Measurements from ENCODE around the gene GRM8. TPM values are rescaled to one million over a fixed set of nuclear protein-coding genes. Genes with fewer than 3 reads are reported as not detected.

The GRM8 gene
- total RNA-seq, 4 donors from 2014 or later = 1.0 to 5.0 TPM; not detected in 2

DNA sequence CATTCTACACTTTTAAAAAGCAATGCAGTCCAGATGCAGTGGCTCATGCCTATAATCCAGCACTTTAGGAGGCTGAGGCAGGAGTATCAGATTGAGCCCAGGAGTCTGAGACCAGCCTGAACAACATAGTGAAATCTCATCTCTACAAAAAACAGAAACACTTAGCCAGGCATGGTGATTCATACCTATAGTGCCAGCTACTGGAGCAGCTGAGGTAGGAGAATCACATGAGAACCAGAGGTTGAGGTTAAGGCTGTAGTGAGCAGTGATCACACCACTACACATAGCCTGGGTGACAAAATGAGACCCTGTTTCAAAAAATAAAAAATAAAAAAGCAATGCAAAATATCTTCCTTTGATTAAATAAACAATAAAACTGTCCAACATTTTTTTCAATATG, 205.2 kb downstream of the GRM8 start:
- Histone ChIP-seq H3K36me3 (no peaks in the 10 kb centered on the region), H3K4me3 (no peak overlapping the region), H3K27me3 (no peaks in the 10 kb centered on the region), H3K27ac (no peak overlapping the region), H3K4me1 (no peaks in the 10 kb centered on the region), H3K9me3 (no peaks in the 10 kb centered on the region)
- DNase-seq = no peak
- TF ChIP-seq, protein P1, sequence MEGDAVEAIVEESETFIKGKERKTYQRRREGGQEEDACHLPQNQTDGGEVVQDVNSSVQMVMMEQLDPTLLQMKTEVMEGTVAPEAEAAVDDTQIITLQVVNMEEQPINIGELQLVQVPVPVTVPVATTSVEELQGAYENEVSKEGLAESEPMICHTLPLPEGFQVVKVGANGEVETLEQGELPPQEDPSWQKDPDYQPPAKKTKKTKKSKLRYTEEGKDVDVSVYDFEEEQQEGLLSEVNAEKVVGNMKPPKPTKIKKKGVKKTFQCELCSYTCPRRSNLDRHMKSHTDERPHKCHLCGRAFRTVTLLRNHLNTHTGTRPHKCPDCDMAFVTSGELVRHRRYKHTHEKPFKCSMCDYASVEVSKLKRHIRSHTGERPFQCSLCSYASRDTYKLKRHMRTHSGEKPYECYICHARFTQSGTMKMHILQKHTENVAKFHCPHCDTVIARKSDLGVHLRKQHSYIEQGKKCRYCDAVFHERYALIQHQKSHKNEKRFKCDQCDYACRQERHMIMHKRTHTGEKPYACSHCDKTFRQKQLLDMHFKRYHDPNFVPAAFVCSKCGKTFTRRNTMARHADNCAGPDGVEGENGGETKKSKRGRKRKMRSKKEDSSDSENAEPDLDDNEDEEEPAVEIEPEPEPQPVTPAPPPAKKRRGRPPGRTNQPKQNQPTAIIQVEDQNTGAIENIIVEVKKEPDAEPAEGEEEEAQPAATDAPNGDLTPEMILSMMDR (IDR thresholded peaks at IDR 0.05) = no peak
- no peak for TF ChIP-seq POLR2A (IDR thresholded peaks at IDR 0.05)

DNA sequence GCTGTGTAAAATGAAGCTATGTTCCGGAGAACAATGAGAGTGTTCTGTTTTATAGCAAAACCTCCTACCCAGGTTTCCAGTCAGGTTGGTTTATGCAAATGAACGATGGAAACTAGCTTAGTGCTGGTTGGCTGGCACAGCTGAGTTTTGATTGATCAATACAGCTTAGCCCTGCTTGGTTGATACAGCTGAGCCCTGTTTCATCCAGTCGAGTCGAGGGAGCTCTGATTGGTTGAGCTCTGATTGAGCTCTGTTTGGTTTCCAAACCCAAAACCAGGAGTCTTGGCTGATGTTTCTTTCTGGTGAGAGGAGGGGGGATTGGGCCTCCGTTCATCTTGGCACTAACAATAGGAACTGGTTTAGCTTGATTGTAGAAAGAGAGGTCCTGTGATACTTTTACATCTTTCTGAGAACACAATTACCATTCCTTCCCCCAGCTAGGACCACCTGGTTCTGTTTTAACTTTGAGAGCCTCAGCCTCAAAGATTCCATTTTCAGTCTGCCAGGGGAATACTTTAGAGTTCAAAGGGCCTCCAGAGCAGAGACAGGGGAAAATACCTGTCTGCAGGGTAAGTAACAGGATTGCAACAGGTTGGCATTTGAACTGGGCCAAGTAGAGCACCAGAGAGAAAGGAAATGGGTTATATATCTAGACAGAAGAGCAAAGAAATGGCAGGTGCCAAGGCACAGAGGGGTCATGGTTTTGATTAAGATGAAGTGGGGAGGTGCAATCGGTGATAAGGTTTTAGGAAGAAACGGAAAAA, 210.9 kb downstream of the GRM8 start:
- no peaks in the 10 kb centered on the region for H3K4me1 ChIP-seq
- no peak for DNase-seq
- TF ChIP-seq, protein P1 (IDR thresholded peaks at IDR 0.05) = no peak
- TF ChIP-seq POLR2A (IDR thresholded peaks at IDR 0.05) = no peak
- H3K27ac ChIP-seq = no peak overlapping the region
- no peaks in the 10 kb centered on the region for H3K9me3 ChIP-seq
- no peaks in the 10 kb centered on the region for H3K27me3 ChIP-seq
- no peaks in the 10 kb centered on the region for H3K36me3 ChIP-seq
- H3K4me3 ChIP-seq = no peak overlapping the region

DNA sequence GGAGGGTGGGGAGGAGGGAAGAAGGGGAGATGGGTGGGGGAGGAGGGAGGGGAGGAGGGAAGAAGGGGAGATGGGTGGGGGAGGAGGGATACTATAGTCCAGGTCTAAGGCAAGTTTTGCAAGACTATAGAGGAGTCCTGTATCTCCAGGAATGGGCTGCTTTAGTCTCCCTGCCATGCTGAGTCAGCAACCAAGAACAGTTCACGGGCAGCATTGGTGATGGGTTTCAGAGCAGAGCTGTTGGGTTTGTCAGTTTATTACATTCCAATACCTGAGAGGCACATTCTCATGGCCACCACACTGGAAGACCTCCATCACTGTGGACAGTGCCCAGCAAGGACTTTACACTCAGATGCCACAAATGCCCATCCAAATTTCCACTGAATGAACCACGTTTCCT, 212.7 kb downstream of the GRM8 start:
- Histone ChIP-seq H3K27me3 (no peaks in the 10 kb centered on the region), H3K4me3 (no peak overlapping the region), H3K9me3 (no peaks in the 10 kb centered on the region), H3K27ac (no peak overlapping the region), H3K36me3 (no peaks in the 10 kb centered on the region), H3K4me1 (no peaks in the 10 kb centered on the region)
- no peak for DNase-seq
- TF ChIP-seq, protein P1 (IDR thresholded peaks at IDR 0.05) = no peak
- no peak for TF ChIP-seq POLR2A (IDR thresholded peaks at IDR 0.05)

DNA sequence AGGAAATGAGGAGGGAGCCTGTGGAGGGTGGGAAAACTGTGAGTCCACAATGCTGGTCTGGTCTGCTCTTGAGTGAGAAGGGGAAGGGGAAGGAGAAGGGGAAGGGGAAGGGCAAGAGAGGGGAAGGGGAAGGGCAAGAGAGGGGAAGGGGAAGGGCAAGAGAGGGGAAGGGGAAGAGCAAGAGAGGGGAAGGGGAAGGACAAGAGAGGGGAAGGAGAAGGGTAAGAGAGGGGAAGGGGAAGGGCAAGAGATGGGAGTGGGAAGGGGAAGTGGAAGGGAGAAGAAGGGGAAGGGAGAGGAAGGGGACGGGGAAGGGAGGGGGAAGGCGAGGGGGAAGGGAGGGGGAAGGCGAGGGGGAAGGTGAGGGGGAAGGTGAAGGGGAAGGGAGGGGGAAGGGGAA, 213.2 kb downstream of the GRM8 start:
- Histone ChIP-seq H3K4me3 (no peak overlapping the region), H3K9me3 (no peaks in the 10 kb centered on the region), H3K36me3 (no peaks in the 10 kb centered on the region), H3K4me1 (no peaks in the 10 kb centered on the region), H3K27ac (no peak overlapping the region), H3K27me3 (no peaks in the 10 kb centered on the region)
- DNase-seq = no peak
- TF ChIP-seq POLR2A (IDR thresholded peaks at IDR 0.05) = no peak

DNA sequence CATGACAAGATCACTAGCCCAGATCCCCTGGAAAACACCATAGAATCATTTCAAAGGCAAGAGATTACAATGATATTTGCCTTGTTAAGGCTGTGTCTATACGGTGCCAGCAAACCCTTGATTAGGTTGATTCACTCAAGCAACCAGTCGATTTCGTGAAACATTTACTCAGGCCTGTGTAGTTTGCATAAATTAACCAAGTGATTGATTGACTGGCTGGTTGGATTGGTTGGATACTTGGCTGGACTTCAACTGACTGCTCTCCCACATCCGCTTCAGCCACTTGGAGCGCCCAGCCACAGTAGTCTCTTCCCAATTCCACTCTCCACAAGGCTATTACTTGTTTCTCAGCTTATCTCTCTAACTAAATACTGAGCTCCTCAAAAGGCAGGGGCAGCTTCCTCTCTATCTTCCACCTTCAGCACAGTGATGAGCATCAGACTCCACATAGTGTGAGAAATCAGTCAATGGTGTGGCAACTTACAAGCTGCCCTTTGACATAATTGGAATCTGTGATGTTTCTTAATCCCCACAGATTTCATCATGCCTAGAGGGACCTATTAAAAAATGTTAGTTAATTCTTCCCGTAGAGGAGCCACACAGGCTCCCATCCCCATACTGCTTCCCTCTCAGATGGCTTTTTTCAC, 217.4 kb downstream of the GRM8 start:
- Histone ChIP-seq H3K4me3 (no peak overlapping the region), H3K27me3 (no peaks in the 10 kb centered on the region), H3K36me3 (no peaks in the 10 kb centered on the region), H3K9me3 (no peaks in the 10 kb centered on the region), H3K4me1 (no peaks in the 10 kb centered on the region), H3K27ac (no peak overlapping the region)
- DNase-seq = no peak
- TF ChIP-seq, protein P1 (IDR thresholded peaks at IDR 0.05) = no peak
- no peak for TF ChIP-seq POLR2A (IDR thresholded peaks at IDR 0.05)

DNA sequence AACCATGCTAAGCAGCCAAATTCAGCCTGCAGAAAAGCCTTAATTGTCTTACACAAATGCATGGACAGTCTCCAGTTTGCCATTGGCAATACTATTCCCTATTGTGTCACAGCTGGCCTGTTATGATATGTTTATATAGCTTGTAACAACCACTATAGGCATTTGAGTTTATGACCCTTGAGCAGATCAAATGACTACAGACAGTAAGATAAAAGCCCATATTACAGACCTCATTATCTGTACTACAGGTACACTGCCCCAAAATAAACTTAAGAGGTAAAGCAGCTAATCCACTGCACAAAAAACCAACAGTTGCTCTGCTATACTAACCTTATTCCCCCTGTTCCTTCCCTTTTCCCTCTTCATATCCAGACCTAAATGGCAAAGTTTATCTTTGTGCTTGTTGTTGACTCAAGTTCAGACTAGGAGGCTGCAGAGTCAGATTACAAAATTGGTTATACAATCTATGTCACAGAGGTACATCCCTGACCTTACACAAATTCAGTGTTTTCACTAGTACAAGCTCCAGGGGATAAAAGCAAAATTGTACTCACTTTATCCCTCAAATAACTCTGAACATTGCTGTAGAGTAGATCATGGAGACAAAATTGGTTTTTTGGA, 218.4 kb downstream of the GRM8 start:
- H3K36me3 ChIP-seq = no peaks in the 10 kb centered on the region
- H3K4me1 ChIP-seq = no peaks in the 10 kb centered on the region
- TF ChIP-seq, protein P1 (IDR thresholded peaks at IDR 0.05) = no peak
- TF ChIP-seq POLR2A (IDR thresholded peaks at IDR 0.05) = no peak
- no peak overlapping the region for H3K27ac ChIP-seq
- H3K27me3 ChIP-seq = no peaks in the 10 kb centered on the region
- H3K9me3 ChIP-seq = no peaks in the 10 kb centered on the region
- no peak for DNase-seq
- no peak overlapping the region for H3K4me3 ChIP-seq
